Type B pancreatic cell (in vitro differentiated cells): ENCODE measurements around the gene GSS. TPM values are rescaled to one million over a fixed set of nuclear protein-coding genes. Genes with fewer than 3 reads are reported as not detected.
A peak's percentile ranks its signal among the peaks of the same experiment; 100 is the strongest.
"Not testable (repeated sequence)": the region's sequence is repeated elsewhere in the genome, so short reads cannot be mapped to it uniquely, and the experiment has no call there.

Experiments
- DNase-seq: peaks from one replicate; pipeline ENCODE4 v3.0.0; 2021; ENCODE audit warnings: mixed read lengths; ENCODE audit not compliant: unreplicated experiment; ENCODE audit errors: extremely low spot score
- H3K27ac Mint-ChIP-seq: 2 replicates; pipeline ENCODE4 v1.8.0; 2021; ENCODE audit warnings: mild to moderate bottlenecking, mixed read lengths
- H3K27me3 Mint-ChIP-seq: 2 replicates; pipeline ENCODE4 v1.8.0; 2021; ENCODE audit warnings: mixed read lengths
- H3K36me3 Mint-ChIP-seq: 2 replicates; pipeline ENCODE4 v1.8.0; 2021; ENCODE audit warnings: mixed read lengths
- H3K4me1 Mint-ChIP-seq: one replicate; pipeline ENCODE4 v1.8.0; 2021; ENCODE audit warnings: mixed read lengths; ENCODE audit not compliant: unreplicated experiment
- H3K4me3 Mint-ChIP-seq: 2 replicates; pipeline ENCODE4 v1.8.0; 2021; ENCODE audit warnings: mild to moderate bottlenecking, mixed read lengths
- H3K9me3 Mint-ChIP-seq: 2 replicates; pipeline ENCODE4 v1.8.0; 2021; ENCODE audit warnings: mixed read lengths
- CTCF ChIP-seq: fragments of 200-600 bp; sonication (generic); conservative IDR thresholded peaks from 2 replicates; pipeline ENCODE4 v1.5.0; 2021; ENCODE audit warnings: antibody characterized with exemption, mild to moderate bottlenecking
- total RNA-seq: library from RNA; stranded (reverse); gene quantifications from 2 replicates; pipeline ENCODE4 v1.2.1, GENCODE V29; 2021; ENCODE audit warnings: low replicate concordance

GSS gene
- total RNA-seq, 1 donor from 2014 or later: 66.4 TPM

DNA sequence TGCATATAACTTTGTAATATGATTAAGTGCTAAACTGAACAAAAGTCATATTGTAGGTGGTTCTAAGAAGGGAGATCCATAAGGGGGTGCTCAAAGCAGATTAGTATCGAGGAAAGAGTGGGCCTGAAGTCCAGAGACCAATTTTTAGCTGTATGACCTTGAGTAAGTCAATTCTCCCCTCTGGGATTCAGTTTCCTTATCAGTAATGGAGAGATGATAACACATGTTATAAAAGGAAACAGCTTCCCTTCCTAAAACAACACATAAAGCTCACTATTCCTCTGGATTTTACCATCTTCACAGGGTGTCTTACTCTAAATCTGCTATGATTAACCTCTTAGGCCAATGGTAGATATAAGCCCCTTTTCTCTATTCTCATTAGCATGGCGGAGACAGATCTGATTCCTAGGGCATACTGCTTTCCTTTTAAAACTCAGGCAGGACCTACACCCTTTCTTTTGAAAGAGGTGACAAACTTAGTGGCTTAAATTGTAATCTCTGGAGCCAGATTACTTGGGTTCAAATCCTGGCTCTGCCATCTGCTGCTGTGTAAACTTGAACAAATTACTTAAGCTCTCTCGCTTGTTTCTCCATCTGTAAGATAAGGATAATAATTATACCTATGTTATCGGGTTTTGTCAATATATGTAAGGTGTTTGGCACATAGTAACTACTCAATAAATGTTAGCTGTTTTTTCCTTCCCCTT is 39.7 kb downstream of the GSS start:
- Mint-ChIP-seq H3K27me3 (no peaks in the 10 kb centered on the region), H3K9me3 (no peaks in the 10 kb centered on the region), H3K27ac (no peak overlapping the region), H3K4me3 (no peak overlapping the region), H3K4me1 (no peaks in the 10 kb centered on the region), H3K36me3 (peaks cover 37% of the 10 kb centered on the region)
- DNase-seq: no peak
- TF ChIP-seq CTCF: no peak

DNA sequence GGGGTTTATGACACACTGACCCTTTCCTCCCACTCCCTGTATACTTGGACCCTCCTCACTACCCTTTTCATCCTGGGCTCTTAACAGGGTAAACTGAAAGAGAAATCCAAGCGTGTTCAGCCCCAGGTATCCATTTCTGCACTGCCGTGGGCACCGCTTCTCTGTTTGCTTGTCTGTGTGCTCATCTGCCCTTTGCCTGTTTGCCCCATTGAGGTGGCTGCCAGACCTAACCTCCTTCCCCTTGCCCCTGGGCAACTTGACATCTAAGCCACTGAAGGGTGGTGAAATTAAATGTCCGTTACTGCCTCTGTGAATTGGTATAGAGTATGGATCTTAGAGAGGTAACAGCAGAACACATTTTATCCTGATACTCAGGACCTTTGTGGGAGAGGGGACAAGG is 40.5 kb downstream of the GSS start:
- no peak for DNase-seq
- Mint-ChIP-seq H3K4me3 (no peak overlapping the region), H3K36me3 (peaks cover 30% of the 10 kb centered on the region), H3K27ac (no peak overlapping the region), H3K4me1 (no peaks in the 10 kb centered on the region), H3K9me3 (no peaks in the 10 kb centered on the region), H3K27me3 (no peaks in the 10 kb centered on the region)
- TF ChIP-seq CTCF: no peak

DNA sequence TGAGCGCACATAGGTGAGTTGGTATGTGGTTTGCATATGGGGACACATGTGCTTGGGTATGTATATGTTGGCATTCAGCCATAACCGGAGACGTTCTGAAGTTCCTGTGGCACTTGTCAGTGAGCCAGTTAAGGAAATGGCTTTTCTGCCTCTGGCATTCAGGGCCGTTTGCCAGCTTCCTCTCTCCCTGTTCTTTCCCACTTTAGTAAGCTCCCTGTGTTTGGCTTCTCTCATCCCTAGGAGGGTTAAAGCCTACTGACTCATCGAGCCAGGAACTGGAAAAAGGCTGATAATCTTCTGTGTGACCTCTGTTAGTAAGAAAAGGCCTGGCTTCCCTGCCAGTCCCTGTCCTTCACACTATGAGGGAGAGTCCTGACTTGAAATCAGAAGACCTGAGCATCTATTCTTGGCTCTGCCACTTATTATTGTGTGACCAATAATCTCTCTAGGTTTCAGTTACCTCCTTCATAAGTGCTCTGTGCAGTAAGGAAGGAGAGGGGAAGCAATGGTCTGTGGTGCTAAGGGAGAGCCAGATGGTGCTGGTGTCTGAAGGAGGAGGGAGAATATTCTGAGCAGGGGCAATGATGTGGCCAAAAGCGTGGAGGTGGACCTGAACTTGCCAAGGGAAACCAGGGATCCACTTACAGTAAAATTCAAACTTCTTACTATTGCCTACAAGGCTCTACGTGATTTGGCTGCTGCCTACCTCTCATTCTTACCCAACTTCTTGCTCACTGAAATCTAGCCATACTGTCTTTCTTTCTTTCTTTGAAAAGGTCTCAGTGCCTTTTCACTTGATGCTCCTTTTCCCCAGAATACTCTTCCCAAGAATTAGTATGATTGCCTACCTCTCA is 47.8 kb downstream of the GSS start:
- Mint-ChIP-seq H3K9me3 (no peaks in the 10 kb centered on the region), H3K4me3 (no peak overlapping the region), H3K27ac (no peak overlapping the region), H3K36me3 (peaks cover 4% of the 10 kb centered on the region), H3K27me3 (no peaks in the 10 kb centered on the region), H3K4me1 (peaks cover 7% of the 10 kb centered on the region)
- no peak for DNase-seq
- TF ChIP-seq CTCF: no peak

DNA sequence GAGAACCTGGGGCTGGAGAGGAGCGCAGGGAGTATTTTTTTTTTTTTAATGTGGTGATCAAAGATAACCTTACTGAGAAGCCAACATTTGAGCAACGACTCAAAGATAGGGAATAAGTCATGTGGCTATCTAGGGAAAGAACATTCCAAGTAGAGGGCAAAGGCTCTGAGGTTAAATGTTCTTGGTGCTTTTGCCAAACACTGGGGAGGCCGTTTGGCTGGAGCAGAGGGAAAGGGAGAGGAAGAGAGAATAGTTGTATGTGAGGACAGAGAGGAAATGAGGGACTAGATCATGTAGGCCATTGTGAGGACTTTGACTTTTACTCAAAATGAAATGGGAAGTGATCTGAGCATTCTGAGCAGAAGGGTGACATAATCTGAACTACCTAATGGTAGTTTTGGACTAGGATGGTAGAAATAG is 51.4 kb downstream of the GSS start:
- TF ChIP-seq CTCF: no peak
- Mint-ChIP-seq H3K4me3 (no peak overlapping the region), H3K27ac (no peak overlapping the region), H3K4me1 (peaks cover 7% of the 10 kb centered on the region), H3K27me3 (no peaks in the 10 kb centered on the region), H3K36me3 (peaks cover 12% of the 10 kb centered on the region), H3K9me3 (no peaks in the 10 kb centered on the region)
- no peak for DNase-seq

- H3K4me1 Mint-ChIP-seq, H3K27me3 Mint-ChIP-seq, H3K4me3 Mint-ChIP-seq, H3K9me3 Mint-ChIP-seq, H3K27ac Mint-ChIP-seq, DNase-seq: not testable (repeated sequence)
- peaks cover 27% of the 10 kb centered on the region for H3K36me3 Mint-ChIP-seq
These were observed 56.9 kb downstream of the GSS start for GRCh38 chr20:34898731-34899130.

DNA sequence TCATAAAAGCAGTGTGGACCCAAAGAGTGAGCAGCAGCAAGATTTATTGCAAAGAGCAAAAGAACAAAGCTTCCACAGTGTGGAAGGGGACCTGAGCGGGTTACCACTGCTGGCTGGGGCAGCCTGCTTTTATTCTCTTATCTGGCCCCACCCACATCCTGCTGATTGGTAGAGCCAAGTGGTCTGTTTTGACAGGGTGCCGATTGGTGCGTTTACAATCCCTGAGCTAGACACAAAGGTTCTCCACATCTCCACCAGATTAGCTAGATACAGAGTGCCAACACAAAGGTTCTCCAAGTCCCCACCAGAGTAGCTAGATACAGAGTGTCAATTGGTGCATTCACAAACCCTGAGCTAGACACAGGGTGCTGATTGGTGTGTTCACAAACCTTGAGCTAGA is 57.5 kb downstream of the GSS start:
- not testable (repeated sequence) for H3K27me3 Mint-ChIP-seq, DNase-seq, H3K9me3 Mint-ChIP-seq, H3K4me3 Mint-ChIP-seq, H3K4me1 Mint-ChIP-seq
- Mint-ChIP-seq H3K36me3 (peaks cover 27% of the 10 kb centered on the region), H3K27ac (peak overlapping the region; percentile 11)
